Measurements from ENCODE around the gene TUBB1. TPM values are rescaled to one million over a fixed set of nuclear protein-coding genes. Genes with fewer than 3 reads are reported as not detected.

TUBB1 gene
- total and polyA plus RNA-seq, 2 donors from 2014 or later: 0.17 TPM; not detected in 1

- no peak for FAIRE-seq
These were observed 56.8 kb downstream of the TUBB1 start for GRCh38 chr20:59075934-59076508.

More at GRCh38 chr20:59075934-59076508, 56.8 kb downstream of the TUBB1 start:
- TF ChIP-seq, protein P1, sequence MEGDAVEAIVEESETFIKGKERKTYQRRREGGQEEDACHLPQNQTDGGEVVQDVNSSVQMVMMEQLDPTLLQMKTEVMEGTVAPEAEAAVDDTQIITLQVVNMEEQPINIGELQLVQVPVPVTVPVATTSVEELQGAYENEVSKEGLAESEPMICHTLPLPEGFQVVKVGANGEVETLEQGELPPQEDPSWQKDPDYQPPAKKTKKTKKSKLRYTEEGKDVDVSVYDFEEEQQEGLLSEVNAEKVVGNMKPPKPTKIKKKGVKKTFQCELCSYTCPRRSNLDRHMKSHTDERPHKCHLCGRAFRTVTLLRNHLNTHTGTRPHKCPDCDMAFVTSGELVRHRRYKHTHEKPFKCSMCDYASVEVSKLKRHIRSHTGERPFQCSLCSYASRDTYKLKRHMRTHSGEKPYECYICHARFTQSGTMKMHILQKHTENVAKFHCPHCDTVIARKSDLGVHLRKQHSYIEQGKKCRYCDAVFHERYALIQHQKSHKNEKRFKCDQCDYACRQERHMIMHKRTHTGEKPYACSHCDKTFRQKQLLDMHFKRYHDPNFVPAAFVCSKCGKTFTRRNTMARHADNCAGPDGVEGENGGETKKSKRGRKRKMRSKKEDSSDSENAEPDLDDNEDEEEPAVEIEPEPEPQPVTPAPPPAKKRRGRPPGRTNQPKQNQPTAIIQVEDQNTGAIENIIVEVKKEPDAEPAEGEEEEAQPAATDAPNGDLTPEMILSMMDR (IDR thresholded peaks at IDR 0.05; ENCODE audit: borderline replicate concordance, extremely low read depth, insufficient read depth): no peak
- no peak overlapping the region for H3K27ac ChIP-seq (ENCODE audit: low read depth in 2 of 2, low read length in 2 of 2)
- no peaks in the 10 kb centered on the region for H3K9me3 ChIP-seq (ENCODE audit: control insufficient read depth in 2 of 3, insufficient read depth in 1 of 3, low read length in 3 of 3)
- DNase-seq: no peak
- no peak overlapping the region for H3K4me3 ChIP-seq (ENCODE audit: low read length in 3 of 3)
- H3K36me3 ChIP-seq (ENCODE audit: control insufficient read depth in 2 of 3, insufficient read depth in 3 of 3, low read length in 3 of 3): no peaks in the 10 kb centered on the region
- no peaks in the 10 kb centered on the region for H3K4me1 ChIP-seq (ENCODE audit: control insufficient read depth in 2 of 3, insufficient read depth in 2 of 3, low read depth in 1 of 3, low read length in 3 of 3)
- H3K9ac ChIP-seq (ENCODE audit: low read length in 3 of 3): no peak overlapping the region
- intact Hi-C loops (cut with DNase I): loop anchor here (10.0 kb wide), 1 partner anchor 149 kb away; no protein-coding TSS in a partner anchor
- no peaks in the 10 kb centered on the region for H3K27me3 ChIP-seq (ENCODE audit: control insufficient read depth, insufficient read depth, low read length)

Other genes starting within 250 kb of the TUBB1 start
- gene GNAS-AS1, start 168.5 kb upstream of the TUBB1 start, total RNA-seq: 0.88 TPM
- gene GNAS-AS1, start 168.5 kb upstream of the TUBB1 start, polyA plus RNA-seq (ENCODE audit: insufficient read depth, low read depth, low replicate concordance): 0.37 TPM
- 792 TPM for gene GNAS, start 166.7 kb upstream of the TUBB1 start, total RNA-seq
- gene GNAS, start 166.7 kb upstream of the TUBB1 start, polyA plus RNA-seq (ENCODE audit: insufficient read depth, low read depth, low replicate concordance): 867 TPM
- 50.2 TPM for gene NELFCD, start 38.2 kb upstream of the TUBB1 start, total RNA-seq
- 63.4 TPM for gene NELFCD, start 38.2 kb upstream of the TUBB1 start, polyA plus RNA-seq (ENCODE audit: insufficient read depth, low read depth, low replicate concordance)
- gene CTSZ, start 12.2 kb upstream of the TUBB1 start, total RNA-seq: 200 TPM
- gene CTSZ, start 12.2 kb upstream of the TUBB1 start, polyA plus RNA-seq (ENCODE audit: insufficient read depth, low read depth, low replicate concordance): 234 TPM
- 67.7 TPM for gene ATP5F1E, start 12.9 kb downstream of the TUBB1 start, total RNA-seq
- gene ATP5F1E, start 12.9 kb downstream of the TUBB1 start, polyA plus RNA-seq (ENCODE audit: insufficient read depth, low read depth, low replicate concordance): 251 TPM
- 38.5 TPM for gene PRELID3B, start 23.4 kb downstream of the TUBB1 start, total RNA-seq
- 26.4 TPM for gene PRELID3B, start 23.4 kb downstream of the TUBB1 start, polyA plus RNA-seq (ENCODE audit: insufficient read depth, low read depth, low replicate concordance)
- 1.9 TPM for gene ZNF831, start 144.4 kb downstream of the TUBB1 start, total RNA-seq
- 0.04 TPM for gene ZNF831, start 144.4 kb downstream of the TUBB1 start, polyA plus RNA-seq (ENCODE audit: insufficient read depth, low read depth, low replicate concordance)

All from kidney (tissue), 14 donors.